Vagina (tissue), 2 donors: ENCODE data around the gene C12orf42.

Experiments used
- CTCF ChIP-seq, 3 experiments: fragments of 450-650 bp in 2 of 3; fragments of 200-600 bp in 1 of 3; sonication (generic) in 1 of 3; IDR thresholded peaks; one replicate each; pipeline ENCODE4 v1.5.1; 2017 to 2019; ENCODE audit warnings: antibody characterized with exemption in 3 of 3, mild to moderate bottlenecking in 2 of 3, moderate library complexity in 2 of 3
- POLR2A ChIP-seq, 2 donors: fragments of 450-650 bp; IDR thresholded peaks; one replicate each; pipeline ENCODE4 v1.6.1; 2017; ENCODE audit warnings: antibody characterized with exemption in 2 of 2, mild to moderate bottlenecking in 2 of 2, moderate library complexity in 2 of 2
- POLR2AphosphoS5 ChIP-seq, 2 donors: sonication (generic); formaldehyde crosslinking; IDR thresholded peaks; one replicate each; pipeline ENCODE4 v1.9.0; 2017; ENCODE audit warnings: antibody characterized with exemption in 2 of 2, mild to moderate bottlenecking in 2 of 2, low read depth in 1 of 2; ENCODE audit not compliant: insufficient read depth in 1 of 2

DNA sequence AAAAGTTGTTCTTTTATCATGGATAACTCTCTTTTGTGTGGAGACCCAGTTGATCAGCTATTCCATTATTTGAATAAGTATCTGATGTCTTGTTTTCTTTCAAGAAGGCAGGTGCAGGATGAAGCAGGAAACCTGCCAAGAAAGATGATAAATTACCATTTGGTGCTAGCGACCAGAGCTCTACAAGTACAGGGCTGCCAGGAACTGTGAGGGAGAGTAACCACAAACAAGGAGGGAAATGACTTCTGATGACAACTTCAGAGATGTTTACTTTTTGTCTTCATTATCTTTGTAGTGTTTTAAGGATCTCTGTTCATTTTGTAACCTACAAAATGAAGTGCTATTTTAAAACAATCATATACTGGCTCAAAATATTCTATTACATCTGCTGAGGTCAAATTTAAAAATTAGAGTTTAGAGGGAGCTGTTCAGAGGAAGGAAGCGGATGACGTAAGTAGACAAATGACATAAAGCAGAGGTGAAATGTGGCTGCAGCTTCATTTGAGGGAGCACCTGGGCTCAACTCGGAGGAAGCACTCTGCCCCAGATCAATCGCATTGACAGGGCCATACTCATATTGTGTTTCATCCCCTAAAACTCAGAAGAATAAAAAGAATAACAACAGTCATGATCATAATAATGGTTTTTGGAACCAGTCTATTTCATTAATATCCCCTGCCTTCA, 226.8 kb downstream of the C12orf42 start:
- TF ChIP-seq CTCF (IDR thresholded peaks at IDR 0.05), result no peak
- no peak for TF ChIP-seq POLR2A (IDR thresholded peaks at IDR 0.05)
- no peak for TF ChIP-seq POLR2AphosphoS5 (IDR thresholded peaks at IDR 0.05; ENCODE audit: insufficient read depth in 1 of 2, low read depth in 1 of 2)
